22Rv1 (cell line): Measurements from ENCODE around the gene PSMG3.

Experiments
- H3K27ac ChIP-seq: fragments of 450-650 bp; 2 replicates; pipeline ENCODE4 v1.5.1; 2017
- ZFX ChIP-seq: fragments of 450-650 bp; IDR thresholded peaks from 2 replicates; pipeline ENCODE4 v1.6.1; 2017; ENCODE audit warnings: antibody characterized with exemption, borderline replicate concordance
- TF ChIP-seq, protein P1 (sequence below): fragments of 450-650 bp; IDR thresholded peaks from 2 replicates; pipeline ENCODE4 v1.5.1; 2017; ENCODE audit warnings: mild to moderate bottlenecking

The PSMG3 gene

DNA sequence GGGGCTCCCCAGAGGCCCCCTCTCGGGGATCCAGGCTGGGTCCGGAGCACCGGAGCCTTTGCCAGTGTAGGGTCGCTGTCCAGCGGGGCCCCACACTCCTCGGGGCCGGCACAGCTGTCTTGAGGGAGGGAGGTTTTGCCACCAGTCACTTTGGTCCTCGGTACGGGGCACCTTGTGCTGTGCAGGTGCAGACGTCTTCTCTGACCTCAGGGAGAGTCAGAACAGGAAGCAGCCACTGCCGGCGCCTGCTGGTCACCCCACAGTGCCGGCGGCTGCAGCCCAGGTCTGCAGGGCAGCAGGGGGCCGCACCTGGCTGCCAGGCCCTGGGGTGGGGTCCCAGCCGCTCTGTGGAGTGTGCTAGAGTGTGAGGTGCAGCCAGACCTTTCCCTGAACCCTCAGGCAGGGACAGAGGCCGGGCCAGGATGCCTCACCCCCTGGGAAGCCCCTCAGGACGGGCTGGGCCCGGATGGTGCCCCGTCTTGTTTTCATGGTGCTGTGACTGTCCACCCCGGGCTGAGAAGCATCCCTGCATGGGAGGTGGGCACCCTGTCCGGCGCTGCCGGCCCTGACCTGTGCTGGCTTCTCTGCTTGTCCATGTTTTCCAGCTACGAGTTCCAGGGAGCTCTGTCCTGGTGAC lies 31.2 kb downstream of the PSMG3 start:
- peak overlapping the region; percentile 93 for H3K27ac ChIP-seq
- TF ChIP-seq, protein P1, sequence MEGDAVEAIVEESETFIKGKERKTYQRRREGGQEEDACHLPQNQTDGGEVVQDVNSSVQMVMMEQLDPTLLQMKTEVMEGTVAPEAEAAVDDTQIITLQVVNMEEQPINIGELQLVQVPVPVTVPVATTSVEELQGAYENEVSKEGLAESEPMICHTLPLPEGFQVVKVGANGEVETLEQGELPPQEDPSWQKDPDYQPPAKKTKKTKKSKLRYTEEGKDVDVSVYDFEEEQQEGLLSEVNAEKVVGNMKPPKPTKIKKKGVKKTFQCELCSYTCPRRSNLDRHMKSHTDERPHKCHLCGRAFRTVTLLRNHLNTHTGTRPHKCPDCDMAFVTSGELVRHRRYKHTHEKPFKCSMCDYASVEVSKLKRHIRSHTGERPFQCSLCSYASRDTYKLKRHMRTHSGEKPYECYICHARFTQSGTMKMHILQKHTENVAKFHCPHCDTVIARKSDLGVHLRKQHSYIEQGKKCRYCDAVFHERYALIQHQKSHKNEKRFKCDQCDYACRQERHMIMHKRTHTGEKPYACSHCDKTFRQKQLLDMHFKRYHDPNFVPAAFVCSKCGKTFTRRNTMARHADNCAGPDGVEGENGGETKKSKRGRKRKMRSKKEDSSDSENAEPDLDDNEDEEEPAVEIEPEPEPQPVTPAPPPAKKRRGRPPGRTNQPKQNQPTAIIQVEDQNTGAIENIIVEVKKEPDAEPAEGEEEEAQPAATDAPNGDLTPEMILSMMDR: no peak
- TF ChIP-seq ZFX: no peak

DNA sequence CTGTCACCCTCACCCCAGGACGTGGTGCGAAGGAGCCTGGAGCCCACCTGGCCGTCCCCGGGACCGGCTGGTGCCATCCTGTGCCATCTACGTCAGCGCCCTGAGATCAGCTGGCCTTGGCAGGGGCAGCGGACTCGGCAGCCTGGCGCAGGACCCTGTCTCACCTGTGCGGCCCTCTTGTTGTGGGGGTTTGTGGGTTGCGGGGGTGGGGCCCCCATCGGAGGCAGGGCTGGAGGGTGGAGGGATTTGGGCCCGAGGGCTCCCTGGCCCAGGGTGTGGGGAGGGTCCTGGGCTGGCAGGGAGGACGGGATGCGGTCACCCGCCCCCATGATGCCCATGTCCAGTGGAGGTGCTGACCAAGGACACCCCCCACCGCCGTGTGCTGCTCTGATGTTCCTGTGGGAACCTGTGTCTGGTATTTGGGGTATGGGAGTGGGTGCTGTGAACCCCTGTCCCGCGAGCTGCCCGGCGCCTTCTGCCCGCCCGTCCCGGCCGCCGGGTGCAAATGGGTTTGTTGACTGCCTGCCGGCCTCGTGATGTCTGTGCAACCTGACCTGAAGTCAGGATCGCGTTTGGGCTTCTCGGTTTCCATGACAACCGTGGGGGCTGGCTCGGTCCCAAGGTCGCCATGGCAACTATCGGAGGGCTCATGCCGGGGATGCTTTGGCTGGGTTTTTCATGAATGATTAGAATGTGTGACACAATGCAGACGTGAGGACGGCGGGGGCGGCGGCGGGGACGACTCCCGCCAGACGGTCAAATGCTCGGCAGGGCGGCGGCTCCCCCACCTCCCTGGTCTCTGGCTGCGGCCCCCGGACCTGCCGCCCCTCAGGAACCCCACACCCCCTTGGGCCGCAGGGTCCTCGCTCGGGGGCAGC lies 32.1 kb downstream of the PSMG3 start:
- no peak for TF ChIP-seq ZFX
- TF ChIP-seq, protein P1: no peak

DNA sequence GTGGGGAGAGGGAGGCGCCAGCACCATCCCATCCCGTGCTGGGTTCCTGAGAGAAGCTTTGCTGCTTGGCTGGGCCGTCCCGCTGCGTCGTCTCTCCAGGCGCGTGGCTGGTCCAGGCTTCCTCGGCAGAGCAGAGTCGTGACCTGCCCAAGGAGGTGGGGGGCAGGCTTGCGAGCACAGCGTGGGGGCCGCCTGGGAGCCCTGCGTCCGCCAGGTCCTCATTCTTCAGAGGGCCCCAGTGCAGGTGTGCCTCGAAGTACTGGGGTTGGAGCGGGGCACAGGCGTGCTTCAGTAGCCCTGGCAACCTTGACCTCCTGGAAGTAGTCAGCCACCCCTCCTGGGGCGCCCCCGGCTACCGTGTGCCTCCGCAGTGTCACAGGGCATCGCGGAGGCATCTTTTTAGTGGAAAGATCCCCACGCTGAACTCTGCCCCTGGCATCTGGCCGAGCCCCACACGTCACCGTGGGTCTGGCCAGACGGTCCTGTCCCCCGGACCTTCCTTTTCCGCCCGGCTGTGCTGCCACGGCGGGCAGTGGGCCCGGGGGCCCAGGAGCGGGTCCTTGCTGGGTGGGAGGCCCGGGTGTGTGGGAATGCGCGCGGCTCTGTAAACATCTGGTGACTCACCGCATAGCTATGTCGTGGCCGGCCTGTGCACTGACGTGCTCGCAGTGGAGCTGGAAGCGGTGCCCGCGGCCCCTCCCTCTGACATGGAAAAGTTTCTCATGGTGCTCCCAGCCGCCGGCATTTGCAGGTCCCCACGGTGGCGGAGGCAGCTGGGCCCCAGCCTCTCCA lies 32.9 kb downstream of the PSMG3 start:
- peak overlapping the region; percentile 93 for H3K27ac ChIP-seq
- TF ChIP-seq ZFX: no peak
- TF ChIP-seq, protein P1: no peak

More for the DNA sequence above, 32.1 kb downstream of the PSMG3 start:
- peak overlapping the region; percentile 93 for H3K27ac ChIP-seq

DNA sequence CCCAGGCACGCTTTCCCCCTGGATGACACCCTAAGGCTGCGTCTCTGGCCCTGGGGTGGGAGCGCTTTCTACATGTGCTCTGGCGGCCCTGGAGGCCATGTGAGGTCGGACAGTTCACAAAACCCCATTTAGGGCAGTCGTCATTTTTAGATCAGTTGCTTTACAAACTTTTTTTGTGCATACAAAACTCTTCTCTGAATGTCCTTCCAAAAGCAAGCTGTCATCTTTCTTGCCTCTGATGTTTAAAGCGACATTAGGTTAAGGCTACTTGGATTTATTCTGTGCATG lies 33.4 kb downstream of the PSMG3 start:
- TF ChIP-seq ZFX: no peak
- TF ChIP-seq, protein P1: no peak
- H3K27ac ChIP-seq: peak overlapping the region; percentile 93

DNA sequence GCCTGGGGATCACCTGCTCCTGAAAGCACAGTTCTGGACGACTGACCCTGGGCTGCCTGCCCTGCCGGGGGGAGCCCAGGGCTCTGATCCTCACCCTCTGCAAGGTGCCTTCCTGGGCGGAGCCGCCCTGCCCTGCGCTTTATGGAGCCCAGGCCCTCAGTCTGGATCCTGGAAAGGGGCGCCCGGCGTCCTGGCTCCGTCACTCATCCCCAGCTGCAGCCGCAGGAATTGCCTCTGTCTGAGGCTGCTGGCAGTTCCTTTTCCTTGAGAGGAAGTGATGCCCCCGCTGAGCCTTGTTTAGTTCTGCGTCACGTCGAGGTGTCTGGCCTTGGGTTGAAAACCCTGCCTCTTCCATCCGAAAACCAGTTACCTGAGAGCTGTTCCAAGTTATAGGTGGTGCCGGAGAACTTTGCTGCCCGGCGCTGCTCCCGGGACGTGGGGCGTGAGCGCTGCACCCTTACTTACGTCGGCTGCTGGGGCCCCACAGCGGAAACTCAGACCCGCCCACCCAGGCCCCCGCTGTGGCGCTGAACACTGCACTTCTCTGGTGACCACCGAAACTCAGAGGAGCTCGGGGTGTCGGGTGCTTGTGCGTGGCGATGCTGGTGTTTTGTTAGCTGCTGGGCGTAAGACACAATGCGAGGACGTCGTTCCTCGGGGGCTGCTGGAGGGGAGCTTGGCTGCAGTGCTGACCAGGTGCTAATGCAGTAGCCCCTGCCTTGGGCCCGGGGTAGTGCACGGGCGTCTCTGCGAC lies 34.0 kb downstream of the PSMG3 start:
- no peak for TF ChIP-seq ZFX
- TF ChIP-seq, protein P1: no peak
- peak overlapping the region; percentile 93 for H3K27ac ChIP-seq

DNA sequence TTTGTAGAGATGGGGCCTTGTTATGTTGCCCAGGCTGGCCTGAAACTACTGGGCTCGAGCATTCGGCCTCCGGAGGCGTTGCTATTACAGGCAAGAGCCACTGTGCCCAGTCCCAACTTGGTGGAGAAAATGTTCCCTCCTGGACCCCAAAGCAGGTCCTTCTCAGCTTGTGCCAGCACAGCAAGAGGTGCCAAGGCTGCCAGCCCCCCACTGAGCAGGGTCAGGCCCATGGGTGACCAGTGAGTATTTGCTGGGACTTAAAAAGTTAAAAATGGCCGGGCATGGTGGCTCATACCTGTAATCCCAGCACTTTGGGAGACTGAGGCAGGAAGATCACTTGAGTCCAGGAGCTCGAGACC lies 34.8 kb downstream of the PSMG3 start:
- TF ChIP-seq, protein P1: no peak
- TF ChIP-seq ZFX: no peak
- peak overlapping the region; percentile 93 for H3K27ac ChIP-seq
